ENCODE data around the gene XRCC1. TPM values are rescaled to one million over a fixed set of nuclear protein-coding genes. Genes with fewer than 3 reads are reported as not detected.
A peak's percentile ranks its signal among the peaks of the same experiment; 100 is the strongest.

XRCC1 gene
- total and polyA plus RNA-seq, 9 of the 15 experiments (the other 6 are each of a cell fraction or from before 2014, with no cell fraction given), result 1.5 to 36.9 (median 24.9) TPM

- CTCF ChIA-PET (ENCODE audit: low intra/inter-chr PET ratio), result no interaction called here
- no peaks in the 10 kb centered on the region for H3K27me3 ChIP-seq (ENCODE audit: control insufficient read depth in 2 of 2, insufficient read depth in 2 of 2, low read length in 2 of 2)
- no peaks in the 10 kb centered on the region for H3K79me2 ChIP-seq (ENCODE audit: control insufficient read depth, insufficient read depth, low read length)
- H3K4me3 ChIP-seq, result peak within 1 kb of the TSS; percentile 79
- intact Hi-C loops (cut with micrococcal nuclease), result no loop called here
- no peak for FAIRE-seq
- H3K4me1 ChIP-seq (replicated peaks in 1 of 2; ENCODE audit: control insufficient read depth in 2 of 2, insufficient read depth in 2 of 2, low read length in 2 of 2), result peaks cover 5 to 32% of the 10 kb centered on the region in 2 experiments; a peak in 4 of 5 replicates
- H3K4me2 ChIP-seq (ENCODE audit: insufficient read depth, low read length), result peak within 1 kb of the TSS; percentile 89
- no peaks in the 10 kb centered on the region for H3K9me1 ChIP-seq (ENCODE audit: control insufficient read depth, insufficient read depth, low read length)
- H3K36me3 ChIP-seq (ENCODE audit: control insufficient read depth, insufficient read depth, low read length), result no peaks in the 10 kb centered on the region
- 5% methylated on average over 48 of the region's 54 CpGs for WGBS (ENCODE audit: insufficient coverage, low coverage, missing lambda C conversion rate)
- POLR2A ChIA-PET, result interaction anchor here (0.5 to 1.6 kb wide), 5 partner anchors 7 to 87 kb away, joined by 3 to 5 read pairs (median 3); no protein-coding TSS in a partner anchor
- peak within 1 kb of the TSS; percentile 50 for H3K27ac ChIP-seq (ENCODE audit: extremely low read depth, low read depth, low read length)
- peak; percentile 99 for ATAC-seq
- peak; percentile 87 to 92 (median 90) for DNase-seq (ENCODE audit: extremely low read depth in 1 of 4, low spot score in 3 of 4)
- peak within 1 kb of the TSS; percentile 65 to 98 for H3K9ac ChIP-seq (ENCODE audit: insufficient read depth in 1 of 2, low read depth in 2 of 2, low read length in 2 of 2)
- no peaks in the 10 kb centered on the region for H3K9me3 ChIP-seq (replicated peaks; ENCODE audit: control insufficient read depth, insufficient read depth, low read depth, low read length)
- no peaks in the 10 kb centered on the region for H4K20me1 ChIP-seq (replicated peaks; ENCODE audit: control insufficient read depth, insufficient read depth, low read length)
- no TSS peak for BruUV-seq (replicated peaks)
- in situ Hi-C loops (cut with MboI), result no loop called here
- H2AFZ ChIP-seq (ENCODE audit: low read depth, low read length), result peak within 1 kb of the TSS; percentile 99
- TF ChIP-seq GABPB2 (CRISPR knock-in tag; conservative IDR thresholded peaks at IDR 0.05) (no peak), ZNF134 (CRISPR knock-in tag; conservative IDR thresholded peaks at IDR 0.05) (no peak), PATZ1 (CRISPR knock-in tag; IDR thresholded peaks at IDR 0.05; ENCODE audit: borderline replicate concordance) (no peak), SAFB (IDR thresholded peaks at IDR 0.05; ENCODE audit: borderline replicate concordance, low read depth, low read length) (no peak), TAF1 (IDR thresholded peaks at IDR 0.05; ENCODE audit: control insufficient read depth, extremely low read depth, insufficient read depth, low read length, severe bottlenecking) (peak; percentile 54), E2F1 (CRISPR knock-in tag; IDR thresholded peaks at IDR 0.05) (peak; percentile 28; the same call in 1 of the 2 replicates), TCF7 (IDR thresholded peaks at IDR 0.05; ENCODE audit: borderline replicate concordance) (no peak), NFRKB (IDR thresholded peaks at IDR 0.05; ENCODE audit: low read depth) (no peak), PTBP1 (IDR thresholded peaks at IDR 0.05; ENCODE audit: low read depth, low read length) (no peak), PHF8 (IDR thresholded peaks at IDR 0.05; ENCODE audit: borderline replicate concordance, low read length) (peak; percentile 84; the same call in 1 of the 2 replicates), TAL1 (IDR thresholded peaks at IDR 0.05) (no peak), IFI16 (CRISPR knock-in tag; IDR thresholded peaks at IDR 0.05) (no peak), SMARCE1 (IDR thresholded peaks at IDR 0.05) (peak; percentile 23; the same call in 1 of the 2 replicates), GTF2B (IDR thresholded peaks at IDR 0.05; ENCODE audit: extremely low read depth, insufficient read length) (no peak), BACH1 (tag; IDR thresholded peaks at IDR 0.05) (no peak), SMAD1 (IDR thresholded peaks at IDR 0.05; ENCODE audit: low read depth, low read length, partially characterized antibody) (no peak), ZFX (CRISPR knock-in tag; IDR thresholded peaks at IDR 0.05) (peak; percentile 80), CC2D1A (IDR thresholded peaks at IDR 0.05) (no peak), GATAD2B (IDR thresholded peaks at IDR 0.05; ENCODE audit: borderline replicate concordance) (no peak)
These were observed 48.2 kb downstream of the XRCC1 start, which contains the start of gene ETHE1 for GRCh38 chr19:43526884-43527859. Gene ETHE1, minus strand, starts transcription at chr19:43527201. Its CDS starts 24 bp downstream, at chr19:43527177.
